K562 (cell line): ENCODE data around the gene SOWAHD.

ENCODE experiments used
- ETV1 ChIP-seq: fragments of 450-650 bp; conservative IDR thresholded peaks from 2 replicates; pipeline ENCODE4 v1.6.1; 2016; ENCODE audit warnings: missing genetic modification characterization, control low read depth, low read depth, missing compliant biosample characterization
- GABPA ChIP-seq: fragments of 200-800 bp; sonication (Bioruptor generic); conservative IDR thresholded peaks from 2 replicates; pipeline ENCODE4 v1.6.1; 2016; ENCODE audit warnings: low read depth, missing genetic modification characterization, missing compliant biosample characterization
- NFRKB ChIP-seq: fragments of 450-650 bp; IDR thresholded peaks from 2 replicates; pipeline ENCODE4 v1.6.1; 2016; ENCODE audit warnings: low read depth
- PHF21A ChIP-seq: fragments of 450-650 bp; IDR thresholded peaks from 2 replicates; pipeline ENCODE4 v1.6.1; 2017; ENCODE audit warnings: low read depth, borderline replicate concordance
- POLR2A ChIP-seq: fragments of 450-650 bp; conservative IDR thresholded peaks from 2 replicates; pipeline ENCODE4 v1.6.1; 2016
- POLR2AphosphoS5 ChIP-seq: IDR thresholded peaks from 2 replicates; pipeline ENCODE4 v1.6.1; 2011; ENCODE audit warnings: mild to moderate bottlenecking, low read depth, low read length, moderate library complexity; ENCODE audit not compliant: control insufficient read depth, insufficient read depth
- SREBF2 ChIP-seq: sonication (generic); formaldehyde crosslinking; IDR thresholded peaks from 2 replicates; pipeline ENCODE4 v1.4.0; 2020; ENCODE audit warnings: mild to moderate bottlenecking, missing genetic modification reagents
- ZNF140 ChIP-seq: fragments of 250-450 bp; sonication (Bioruptor Pico); IDR thresholded peaks from 2 replicates; pipeline ENCODE4 v1.8.0; 2021; ENCODE audit warnings: moderate library complexity, mild to moderate bottlenecking, inconsistent platforms
- ZNF3 ChIP-seq: fragments of 250-450 bp; sonication (Bioruptor Pico); IDR thresholded peaks from 2 replicates; pipeline ENCODE4 v1.5.0; 2021; ENCODE audit warnings: mild to moderate bottlenecking, moderate library complexity
- ZNF316 ChIP-seq: fragments of 450-650 bp; IDR thresholded peaks from 2 replicates; pipeline ENCODE4 v1.6.1; 2016
- ZNF778 ChIP-seq: fragments of 450-650 bp; formaldehyde crosslinking; IDR thresholded peaks from 2 replicates; pipeline ENCODE4 v1.4.0; 2020; ENCODE audit warnings: mild to moderate bottlenecking, moderate library complexity
- TF ChIP-seq, protein P1 (sequence below): fragments of 250-450 bp; sonication (Bioruptor Pico); IDR thresholded peaks from 2 replicates; pipeline ENCODE4 v1.5.0; 2021; ENCODE audit warnings: mild to moderate bottlenecking, borderline replicate concordance
- TF ChIP-seq, protein P2 (sequence below), 3 experiments: IDR thresholded peaks in 2 of 3; conservative IDR thresholded peaks in 1 of 3; 2 replicates each; pipeline ENCODE4 v1.5.1; 2011 to 2012; ENCODE audit warnings: low read length in 3 of 3, mild to moderate bottlenecking in 3 of 3, control low read depth in 2 of 3, improper control_type of control experiment in 1 of 3, inconsistent platforms in 1 of 3, low read depth in 1 of 3, mixed read lengths in 1 of 3, moderate library complexity in 1 of 3; ENCODE audit not compliant: insufficient read depth in 2 of 3
- TF ChIP-seq, protein P3 (sequence below): fragments of 250-450 bp; sonication (Bioruptor Pico); IDR thresholded peaks from 2 replicates; pipeline ENCODE4 v1.5.0; 2021

DNA sequence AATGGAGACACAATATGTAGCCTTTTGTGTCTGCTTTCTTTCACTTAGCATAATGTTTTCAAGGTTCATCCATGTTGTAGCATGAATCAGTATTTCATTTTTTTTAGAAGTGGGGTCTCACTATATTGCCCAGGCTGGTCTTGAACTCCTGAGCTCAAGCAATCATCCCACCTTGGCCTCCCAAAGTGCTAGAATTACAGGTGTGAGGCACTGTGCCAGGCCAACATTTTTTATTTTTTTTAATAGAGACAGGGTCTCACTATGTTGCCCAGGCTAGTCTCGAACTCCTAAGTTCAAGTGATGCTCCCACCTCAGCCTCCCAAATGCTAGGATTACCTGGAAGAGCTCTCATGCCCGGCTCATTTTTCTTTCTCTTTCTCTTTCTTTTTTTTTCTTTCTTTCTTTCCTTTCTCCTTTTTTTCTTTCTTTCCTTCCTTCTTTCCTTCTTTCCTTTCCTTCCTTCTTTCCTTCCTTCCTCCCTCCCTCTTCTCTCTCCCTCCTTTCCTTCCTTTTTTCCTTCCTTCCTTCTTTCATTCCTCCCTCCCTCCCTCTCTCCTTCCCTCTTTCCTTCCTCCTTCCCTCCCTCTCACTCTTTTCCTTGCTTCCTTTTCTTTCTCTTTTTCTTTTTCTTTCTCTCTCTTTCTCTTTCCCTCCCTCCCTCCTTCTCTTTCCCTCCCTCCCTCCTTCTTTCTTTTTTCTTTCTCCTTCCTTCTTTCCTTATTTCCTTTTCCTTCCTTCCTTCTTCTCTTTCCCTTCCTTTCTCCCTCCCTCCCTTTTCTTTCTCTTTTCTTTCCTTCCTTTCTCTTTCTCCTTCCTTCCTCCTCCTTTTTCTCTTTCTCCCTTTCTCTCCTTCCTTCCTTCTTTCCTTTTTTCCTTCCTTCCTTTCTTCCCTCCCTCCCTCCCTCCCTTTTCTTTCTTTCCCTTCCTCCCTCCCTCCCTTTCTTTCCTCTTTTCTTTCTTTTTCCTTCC lies 43.1 kb downstream of the SOWAHD start:
- TF ChIP-seq POLR2A (no peak), GABPA (tag) (no peak), ZNF316 (no peak), POLR2AphosphoS5 (no peak), SREBF2 (no peak), ZNF140 (CRISPR knock-in tag) (no peak), ZNF778 (no peak), ETV1 (tag) (no peak), NFRKB (no peak), PHF21A (no peak), ZNF3 (CRISPR knock-in tag) (no peak)
- TF ChIP-seq, protein P1, sequence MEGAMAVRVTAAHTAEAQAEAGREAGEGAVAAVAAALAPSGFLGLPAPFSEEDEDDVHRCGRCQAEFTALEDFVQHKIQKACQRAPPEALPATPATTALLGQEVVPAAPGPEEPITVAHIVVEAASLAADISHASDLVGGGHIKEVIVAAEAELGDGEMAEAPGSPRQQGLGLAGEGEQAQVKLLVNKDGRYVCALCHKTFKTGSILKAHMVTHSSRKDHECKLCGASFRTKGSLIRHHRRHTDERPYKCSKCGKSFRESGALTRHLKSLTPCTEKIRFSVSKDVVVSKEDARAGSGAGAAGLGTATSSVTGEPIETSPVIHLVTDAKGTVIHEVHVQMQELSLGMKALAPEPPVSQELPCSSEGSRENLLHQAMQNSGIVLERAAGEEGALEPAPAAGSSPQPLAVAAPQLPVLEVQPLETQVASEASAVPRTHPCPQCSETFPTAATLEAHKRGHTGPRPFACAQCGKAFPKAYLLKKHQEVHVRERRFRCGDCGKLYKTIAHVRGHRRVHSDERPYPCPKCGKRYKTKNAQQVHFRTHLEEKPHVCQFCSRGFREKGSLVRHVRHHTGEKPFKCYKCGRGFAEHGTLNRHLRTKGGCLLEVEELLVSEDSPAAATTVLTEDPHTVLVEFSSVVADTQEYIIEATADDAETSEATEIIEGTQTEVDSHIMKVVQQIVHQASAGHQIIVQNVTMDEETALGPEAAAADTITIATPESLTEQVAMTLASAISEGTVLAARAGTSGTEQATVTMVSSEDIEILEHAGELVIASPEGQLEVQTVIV (CRISPR knock-in tag): no peak
- TF ChIP-seq, protein P2, sequence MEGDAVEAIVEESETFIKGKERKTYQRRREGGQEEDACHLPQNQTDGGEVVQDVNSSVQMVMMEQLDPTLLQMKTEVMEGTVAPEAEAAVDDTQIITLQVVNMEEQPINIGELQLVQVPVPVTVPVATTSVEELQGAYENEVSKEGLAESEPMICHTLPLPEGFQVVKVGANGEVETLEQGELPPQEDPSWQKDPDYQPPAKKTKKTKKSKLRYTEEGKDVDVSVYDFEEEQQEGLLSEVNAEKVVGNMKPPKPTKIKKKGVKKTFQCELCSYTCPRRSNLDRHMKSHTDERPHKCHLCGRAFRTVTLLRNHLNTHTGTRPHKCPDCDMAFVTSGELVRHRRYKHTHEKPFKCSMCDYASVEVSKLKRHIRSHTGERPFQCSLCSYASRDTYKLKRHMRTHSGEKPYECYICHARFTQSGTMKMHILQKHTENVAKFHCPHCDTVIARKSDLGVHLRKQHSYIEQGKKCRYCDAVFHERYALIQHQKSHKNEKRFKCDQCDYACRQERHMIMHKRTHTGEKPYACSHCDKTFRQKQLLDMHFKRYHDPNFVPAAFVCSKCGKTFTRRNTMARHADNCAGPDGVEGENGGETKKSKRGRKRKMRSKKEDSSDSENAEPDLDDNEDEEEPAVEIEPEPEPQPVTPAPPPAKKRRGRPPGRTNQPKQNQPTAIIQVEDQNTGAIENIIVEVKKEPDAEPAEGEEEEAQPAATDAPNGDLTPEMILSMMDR (IDR thresholded peaks at IDR 0.05 in 2 of 3, conservative IDR thresholded peaks at IDR 0.05 in 1 of 3; ENCODE audit: insufficient read depth in 2 of 3, low read depth in 1 of 3, low read length in 3 of 3): no peak
- TF ChIP-seq, protein P3, sequence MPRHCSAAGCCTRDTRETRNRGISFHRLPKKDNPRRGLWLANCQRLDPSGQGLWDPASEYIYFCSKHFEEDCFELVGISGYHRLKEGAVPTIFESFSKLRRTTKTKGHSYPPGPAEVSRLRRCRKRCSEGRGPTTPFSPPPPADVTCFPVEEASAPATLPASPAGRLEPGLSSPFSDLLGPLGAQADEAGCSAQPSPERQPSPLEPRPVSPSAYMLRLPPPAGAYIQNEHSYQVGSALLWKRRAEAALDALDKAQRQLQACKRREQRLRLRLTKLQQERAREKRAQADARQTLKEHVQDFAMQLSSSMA (CRISPR knock-in tag): no peak
